ENCODE results near the gene ADAMTSL3. TPM values are rescaled to one million over a fixed set of nuclear protein-coding genes. Genes with fewer than 3 reads are reported as not detected.

ADAMTSL3 gene
- total RNA-seq, 1 experiment from 2014 or later = 1.8 TPM

- H3K27ac Mint-ChIP-seq = no peak overlapping the region
- H3K9me3 Mint-ChIP-seq = peaks cover 14% of the 10 kb centered on the region
- H3K27me3 Mint-ChIP-seq (ENCODE audit: low read depth) = no peaks in the 10 kb centered on the region
- peaks cover under 1% of the 10 kb centered on the region; the same call in 1 of the 2 replicates for H3K4me1 Mint-ChIP-seq
- ChIA-PET POLR2A (no interaction called here), CTCF (no interaction called here)
- ATAC-seq (no peak), DNase-seq (ENCODE audit: low spot score) (no peak)
- H3K4me3 Mint-ChIP-seq = no peak overlapping the region
- H3K36me3 Mint-ChIP-seq = no peaks in the 10 kb centered on the region
- TF ChIP-seq FOXJ3 (CRISPR knock-in tag; IDR thresholded peaks at IDR 0.05; ENCODE audit: borderline replicate concordance) = no peak
- no peak for TF ChIP-seq ZNF232 (CRISPR knock-in tag; IDR thresholded peaks at IDR 0.05)
- no peak for TF ChIP-seq ZBTB21 (CRISPR knock-in tag; IDR thresholded peaks at IDR 0.05; ENCODE audit: borderline replicate concordance)
- no peak for TF ChIP-seq SMAD3 (CRISPR knock-in tag; IDR thresholded peaks at IDR 0.05; ENCODE audit: borderline replicate concordance)
- TF ChIP-seq MLX (CRISPR knock-in tag; IDR thresholded peaks at IDR 0.05) = no peak
- TF ChIP-seq ZNF416 (CRISPR knock-in tag; IDR thresholded peaks at IDR 0.05) = no peak
- no peak for TF ChIP-seq ESRRA (CRISPR knock-in tag; IDR thresholded peaks at IDR 0.05; ENCODE audit: borderline replicate concordance)
- no peak for TF ChIP-seq TP53 (CRISPR knock-in tag; IDR thresholded peaks at IDR 0.05)
- TF ChIP-seq IRF1 (CRISPR knock-in tag; IDR thresholded peaks at IDR 0.05) = no peak
- TF ChIP-seq USF2 (CRISPR knock-in tag; IDR thresholded peaks at IDR 0.05) = no peak
- TF ChIP-seq MYBL2 (CRISPR knock-in tag; IDR thresholded peaks at IDR 0.05) = no peak
- TF ChIP-seq ATF2 (CRISPR knock-in tag; IDR thresholded peaks at IDR 0.05; ENCODE audit: borderline replicate concordance, low read depth) = no peak
- no peak for TF ChIP-seq CREB1 (CRISPR knock-in tag; IDR thresholded peaks at IDR 0.05)
- TF ChIP-seq ZBTB43 (CRISPR knock-in tag; IDR thresholded peaks at IDR 0.05) = no peak
- TF ChIP-seq GTF2I (CRISPR knock-in tag; conservative IDR thresholded peaks at IDR 0.05) = no peak
- no peak for TF ChIP-seq ETV6 (CRISPR knock-in tag; IDR thresholded peaks at IDR 0.05)
- TF ChIP-seq NFE2L1 (CRISPR knock-in tag; IDR thresholded peaks at IDR 0.05) = no peak
- no peak for TF ChIP-seq NFATC4 (CRISPR knock-in tag; IDR thresholded peaks at IDR 0.05)
- no peak for TF ChIP-seq OVOL2 (CRISPR knock-in tag; IDR thresholded peaks at IDR 0.05; ENCODE audit: borderline replicate concordance)
- no peak for TF ChIP-seq ZSCAN18 (CRISPR knock-in tag; IDR thresholded peaks at IDR 0.05)
Observed at GRCh38 chr15:83940136-83940535, 286.2 kb downstream of the ADAMTSL3 start.

GRCh38 chr15:83943043-83943442 is 289.1 kb downstream of the ADAMTSL3 start:
- CTCF ChIA-PET = no interaction called here
- H3K9me3 Mint-ChIP-seq = 0 out of 2 replicates have a peak, but pooled peaks cover 4% of the 10 kb centered on the region
- ATAC-seq = no peak

More at GRCh38 chr15:83943043-83943442, 289.1 kb downstream of the ADAMTSL3 start:
- no peak for TF ChIP-seq MYBL2 (CRISPR knock-in tag; IDR thresholded peaks at IDR 0.05)
- H3K4me3 Mint-ChIP-seq = no peak overlapping the region
- H3K36me3 Mint-ChIP-seq = no peaks in the 10 kb centered on the region
- DNase-seq (ENCODE audit: low spot score) = no peak
- no peaks in the 10 kb centered on the region for H3K27me3 Mint-ChIP-seq (ENCODE audit: low read depth)
- H3K27ac Mint-ChIP-seq = no peak overlapping the region
- POLR2A ChIA-PET = no interaction called here
- H3K4me1 Mint-ChIP-seq = peaks cover 5% of the 10 kb centered on the region
